Gastrocnemius medialis (tissue), 4 donors: Measurements from ENCODE around the gene ELAVL4. TPM values are rescaled to one million over a fixed set of nuclear protein-coding genes. Genes with fewer than 3 reads are reported as not detected.

ENCODE experiments used
- ATAC-seq, 2 donors: fragments of 150-250 bp; one replicate each; pipeline ENCODE4 v1.9.1; 2016
- DNase-seq, 2 donors: peaks; one replicate each; pipeline ENCODE4 v3.0.0-alpha.2; 2019
- H3K27ac ChIP-seq, 4 donors: fragments of 200-600 bp; sonication (generic); 1 replicate in 1 of 4; 2 replicates in 3 of 4; pipeline ENCODE4 v1.5.1; 2016 to 2018; ENCODE audit warnings: mild to moderate bottlenecking in 2 of 4, moderate library complexity in 1 of 4
- H3K27me3 ChIP-seq, 3 donors: fragments of 200-600 bp; sonication (generic) in 2 of 3; 1 replicate in 1 of 3; 2 replicates in 2 of 3; pipeline versions ENCODE4 v1.5.1 to v1.6.0; 2016 to 2019; ENCODE audit warnings: mild to moderate bottlenecking in 1 of 3, moderate library complexity in 1 of 3
- H3K36me3 ChIP-seq, 2 donors: fragments of 200-600 bp; sonication (generic) in 1 of 2; one replicate each; pipeline ENCODE4 v1.5.1; 2017 to 2018
- H3K4me1 ChIP-seq, 2 donors: fragments of 200-600 bp; sonication (generic) in 1 of 2; one replicate each; pipeline ENCODE4 v1.5.1; 2016 to 2017; ENCODE audit warnings: mild to moderate bottlenecking in 2 of 2
- H3K4me3 ChIP-seq, 4 donors: fragments of 200-600 bp; sonication (generic) in 3 of 4; 1 replicate in 1 of 4; 2 replicates in 3 of 4; pipeline ENCODE4 v1.5.1; 2016 to 2019; ENCODE audit warnings: mild to moderate bottlenecking in 2 of 4
- H3K9me3 ChIP-seq, 3 donors: fragments of 200-600 bp; sonication (generic) in 2 of 3; 1 replicate in 1 of 3; 2 replicates in 2 of 3; pipeline ENCODE4 v1.5.1; 2016 to 2019
- POLR2A ChIP-seq, 2 donors: fragments of 450-650 bp; IDR thresholded peaks; one replicate each; pipeline ENCODE4 v1.6.1; 2017; ENCODE audit warnings: antibody characterized with exemption in 2 of 2, mild to moderate bottlenecking in 2 of 2, moderate library complexity in 2 of 2
- in situ Hi-C, 4 donors: fragments of 200-750 bp; cut with MboI; loops; one replicate each; pipeline versions ENCODE4 v1.15.0 to v1.8.0; 2017; ENCODE audit warnings: low sequenced_read_pairs in 4 of 4
- intact Hi-C: fragments of 100-400 bp; cut with DNase I; formaldehyde crosslinking; loops from one replicate; pipeline ENCODE4 v1.15.1; 2023; ENCODE audit warnings: low total_unique reads
- total RNA-seq, 4 donors: library from RNA; depleted of rRNA; stranded (reverse); fragments of >200 nt; gene quantifications; one replicate each; pipeline versions ENCODE4 v1.1.0 to v1.2.3, GENCODE V29; 2016
- TF ChIP-seq, protein P1 (sequence below), 5 experiments: fragments of 450-650 bp in 3 of 5; fragments of 200-600 bp in 2 of 5; sonication (generic) in 2 of 5; IDR thresholded peaks in 4 of 5; conservative IDR thresholded peaks in 1 of 5; 1 replicate in 4 of 5; 2 replicates in 1 of 5; pipeline ENCODE4 v1.5.1; 2016 to 2019; ENCODE audit warnings: antibody characterized with exemption in 5 of 5, mild to moderate bottlenecking in 3 of 5, moderate library complexity in 3 of 5

The ELAVL4 gene
- total RNA-seq, 4 donors from 2014 or later = not detected

GRCh38 chr1:50152236-50152635 lies 43.5 kb downstream of the ELAVL4 start:
- DNase-seq = no peak
- intact Hi-C loops = no loop called here
- TF ChIP-seq POLR2A (IDR thresholded peaks at IDR 0.05) = no peak
- TF ChIP-seq, protein P1, sequence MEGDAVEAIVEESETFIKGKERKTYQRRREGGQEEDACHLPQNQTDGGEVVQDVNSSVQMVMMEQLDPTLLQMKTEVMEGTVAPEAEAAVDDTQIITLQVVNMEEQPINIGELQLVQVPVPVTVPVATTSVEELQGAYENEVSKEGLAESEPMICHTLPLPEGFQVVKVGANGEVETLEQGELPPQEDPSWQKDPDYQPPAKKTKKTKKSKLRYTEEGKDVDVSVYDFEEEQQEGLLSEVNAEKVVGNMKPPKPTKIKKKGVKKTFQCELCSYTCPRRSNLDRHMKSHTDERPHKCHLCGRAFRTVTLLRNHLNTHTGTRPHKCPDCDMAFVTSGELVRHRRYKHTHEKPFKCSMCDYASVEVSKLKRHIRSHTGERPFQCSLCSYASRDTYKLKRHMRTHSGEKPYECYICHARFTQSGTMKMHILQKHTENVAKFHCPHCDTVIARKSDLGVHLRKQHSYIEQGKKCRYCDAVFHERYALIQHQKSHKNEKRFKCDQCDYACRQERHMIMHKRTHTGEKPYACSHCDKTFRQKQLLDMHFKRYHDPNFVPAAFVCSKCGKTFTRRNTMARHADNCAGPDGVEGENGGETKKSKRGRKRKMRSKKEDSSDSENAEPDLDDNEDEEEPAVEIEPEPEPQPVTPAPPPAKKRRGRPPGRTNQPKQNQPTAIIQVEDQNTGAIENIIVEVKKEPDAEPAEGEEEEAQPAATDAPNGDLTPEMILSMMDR (IDR thresholded peaks at IDR 0.05 in 4 of 5, conservative IDR thresholded peaks at IDR 0.05 in 1 of 5) = no peak
- no peak overlapping the region for H3K4me3 ChIP-seq
- in situ Hi-C loops = no loop called here
- no peaks in the 10 kb centered on the region for H3K36me3 ChIP-seq
- H3K27ac ChIP-seq = no peak overlapping the region
- H3K27me3 ChIP-seq = no peaks in the 10 kb centered on the region
- H3K4me1 ChIP-seq = no peaks in the 10 kb centered on the region
- no peak for ATAC-seq
- no peaks in the 10 kb centered on the region for H3K9me3 ChIP-seq

DNA sequence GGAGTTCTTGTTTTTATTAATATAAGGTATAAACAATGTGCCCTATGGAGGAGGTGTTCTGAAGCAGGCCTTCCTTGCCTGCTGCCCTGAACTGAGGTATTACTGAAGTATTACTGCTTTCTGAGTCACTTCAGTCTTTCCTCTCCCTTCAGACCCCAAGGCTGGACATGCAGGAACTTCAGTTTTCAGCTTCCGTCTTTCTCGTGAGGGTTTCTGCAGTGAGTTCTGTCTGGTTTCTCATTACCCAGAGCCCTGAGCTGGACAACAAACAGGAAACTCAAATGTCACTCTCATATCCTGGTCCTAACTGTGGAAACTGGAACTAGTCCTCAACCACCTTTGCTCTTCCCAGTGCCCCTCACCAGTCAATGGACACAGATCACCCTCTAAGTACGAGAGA lies 46.8 kb downstream of the ELAVL4 start:
- no peak overlapping the region for H3K27ac ChIP-seq
- no peaks in the 10 kb centered on the region for H3K9me3 ChIP-seq
- no peak overlapping the region for H3K4me3 ChIP-seq
- in situ Hi-C loops = no loop called here
- no peak for DNase-seq
- H3K36me3 ChIP-seq = no peaks in the 10 kb centered on the region
- no peak for ATAC-seq
- H3K4me1 ChIP-seq = no peaks in the 10 kb centered on the region
- intact Hi-C loops = no loop called here
- H3K27me3 ChIP-seq = no peaks in the 10 kb centered on the region
- no peak for TF ChIP-seq POLR2A (IDR thresholded peaks at IDR 0.05)
- TF ChIP-seq, protein P1 (IDR thresholded peaks at IDR 0.05 in 4 of 5, conservative IDR thresholded peaks at IDR 0.05 in 1 of 5) = no peak

DNA sequence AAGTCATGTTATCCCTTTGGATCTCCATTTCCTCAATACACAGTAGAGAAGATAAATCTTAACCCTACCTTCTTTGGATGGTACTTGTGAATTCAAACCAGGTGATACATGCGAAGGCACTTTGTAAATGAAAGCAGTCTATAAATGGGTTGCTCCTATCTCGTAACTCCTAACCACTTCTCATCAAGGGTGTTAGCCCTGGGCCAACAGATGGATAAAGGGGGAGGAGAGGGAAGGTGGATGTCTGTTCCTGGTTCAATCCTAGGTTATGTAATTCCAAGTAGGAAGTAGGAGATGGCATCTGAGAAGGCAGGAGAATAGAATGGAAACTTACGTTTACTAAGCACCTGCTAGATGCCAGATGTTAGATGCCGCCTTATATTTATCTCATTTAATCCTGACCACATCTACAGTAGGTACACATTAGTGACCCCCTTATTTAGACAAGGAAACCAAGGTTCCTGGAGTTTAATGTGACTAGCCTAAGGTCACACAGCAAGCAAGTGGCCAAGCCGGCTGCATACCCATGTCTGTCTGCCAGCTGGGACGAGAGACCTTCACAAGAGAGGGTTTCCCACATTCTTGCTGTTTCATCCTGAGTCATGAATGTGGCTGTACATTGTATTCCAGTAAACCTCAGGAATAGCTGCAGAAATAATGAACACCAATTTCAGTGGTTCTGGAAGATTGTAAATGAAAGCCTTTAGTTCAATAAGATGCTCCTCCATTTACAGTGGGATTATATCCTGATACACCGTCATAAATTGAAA lies 47.7 kb downstream of the ELAVL4 start:
- Histone ChIP-seq H3K9me3 (no peaks in the 10 kb centered on the region), H3K27me3 (no peaks in the 10 kb centered on the region), H3K27ac (no peak overlapping the region), H3K36me3 (no peaks in the 10 kb centered on the region), H3K4me1 (no peaks in the 10 kb centered on the region), H3K4me3 (no peak overlapping the region)
- ATAC-seq (no peak), DNase-seq (no peak)
- in situ Hi-C loops = no loop called here
- no peak for TF ChIP-seq POLR2A (IDR thresholded peaks at IDR 0.05)
- TF ChIP-seq, protein P1 (IDR thresholded peaks at IDR 0.05 in 4 of 5, conservative IDR thresholded peaks at IDR 0.05 in 1 of 5) = no peak
- intact Hi-C loops = no loop called here

DNA sequence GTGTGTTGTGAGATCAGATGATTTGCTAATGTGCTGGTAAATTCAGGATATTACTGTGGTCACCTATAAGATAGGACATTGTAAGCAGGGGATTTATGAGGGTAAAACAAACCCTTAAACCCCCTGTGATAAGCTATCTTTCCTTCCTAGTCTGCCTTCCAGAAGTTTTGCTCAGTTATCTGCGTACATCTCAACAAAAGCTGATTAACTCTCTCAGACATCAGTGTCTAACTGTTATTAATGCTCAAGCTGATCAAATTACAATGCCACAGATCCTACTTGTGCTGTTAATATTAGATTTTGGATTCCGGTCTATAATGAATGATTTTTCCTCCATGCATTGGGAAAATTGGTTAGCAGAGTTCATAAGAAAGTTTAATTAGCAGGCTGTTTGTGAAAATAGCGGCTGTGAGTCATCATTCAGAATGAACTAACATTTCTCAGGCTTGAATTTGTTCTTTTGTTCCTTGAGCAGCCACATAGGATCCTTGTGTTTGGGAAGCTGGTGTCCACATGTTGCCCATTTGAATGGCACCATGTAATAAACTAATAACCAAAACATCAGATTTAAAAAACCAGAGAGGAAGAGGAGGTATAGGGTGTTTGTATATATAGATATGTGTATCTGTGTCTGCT lies 48.7 kb downstream of the ELAVL4 start:
- no peak for ATAC-seq
- no peak overlapping the region for H3K4me3 ChIP-seq
- intact Hi-C loops (no loop called here), in situ Hi-C loops (no loop called here)
- H3K27me3 ChIP-seq = no peaks in the 10 kb centered on the region
- no peaks in the 10 kb centered on the region for H3K9me3 ChIP-seq
- TF ChIP-seq, protein P1 (IDR thresholded peaks at IDR 0.05 in 4 of 5, conservative IDR thresholded peaks at IDR 0.05 in 1 of 5) = no peak
- no peak for TF ChIP-seq POLR2A (IDR thresholded peaks at IDR 0.05)
- H3K4me1 ChIP-seq = no peaks in the 10 kb centered on the region
- H3K27ac ChIP-seq = no peak overlapping the region
- no peak for DNase-seq
- no peaks in the 10 kb centered on the region for H3K36me3 ChIP-seq
